Cortex of kidney (tissue), 1 donor: Measurements from ENCODE around the gene APOL1.
"Not testable (repeated sequence)": the region's sequence is repeated elsewhere in the genome, so short reads cannot be mapped to it uniquely, and the experiment has no call there.

Experiments used
- DNase-seq: peaks from one replicate; lab custom pipeline; 2025; lab: John Stamatoyannopoulos, UW

The APOL1 gene

GRCh38 chr22:36267058-36267457 lies 14.1 kb downstream of the APOL1 start:
- no peak for DNase-seq

- no peak for DNase-seq
These were observed 15.1 kb downstream of the APOL1 start for GRCh38 chr22:36267896-36268485.

GRCh38 chr22:36271231-36271630 lies 18.3 kb downstream of the APOL1 start:
- DNase-seq = not testable (repeated sequence)

DNA sequence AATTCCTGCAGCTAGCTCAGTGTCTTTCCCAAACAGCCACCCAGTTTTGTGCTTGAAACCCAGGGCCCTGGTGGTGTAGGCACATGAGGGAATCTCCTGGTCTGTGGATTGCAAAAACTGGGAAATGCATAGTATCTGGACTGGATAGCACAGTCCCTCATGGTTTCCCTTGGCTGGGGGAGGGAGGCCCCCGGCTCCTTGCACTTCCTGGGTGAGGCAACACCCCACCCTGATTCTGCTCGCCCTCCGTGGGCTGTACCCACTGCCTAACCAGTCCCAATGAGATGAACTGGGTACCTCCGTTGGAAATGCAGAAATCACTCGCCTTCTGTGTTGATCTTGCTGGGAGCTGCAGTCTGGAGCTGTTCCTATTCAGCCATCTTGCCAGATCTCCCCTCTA lies 19.0 kb downstream of the APOL1 start:
- DNase-seq = not testable (repeated sequence)

DNA sequence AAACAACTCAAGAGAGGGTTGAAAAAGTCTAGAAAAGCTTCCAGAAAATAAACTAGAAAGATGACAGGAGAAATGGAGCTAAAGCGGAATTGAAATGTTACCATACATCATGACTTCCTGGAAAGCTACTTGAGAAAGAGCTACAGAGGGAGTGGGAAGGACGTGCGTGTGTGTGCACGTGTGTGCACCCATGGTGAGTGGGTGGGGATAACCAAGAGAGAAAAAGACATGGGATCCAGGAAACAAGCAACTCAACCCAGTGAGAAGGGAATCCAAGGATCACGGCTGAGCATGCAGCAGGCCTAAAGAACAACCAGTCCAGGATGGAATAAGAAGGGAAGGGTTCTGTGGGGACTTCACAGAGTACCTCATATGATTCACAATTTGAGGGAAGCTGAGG lies 21.6 kb downstream of the APOL1 start:
- DNase-seq = no peak

DNA sequence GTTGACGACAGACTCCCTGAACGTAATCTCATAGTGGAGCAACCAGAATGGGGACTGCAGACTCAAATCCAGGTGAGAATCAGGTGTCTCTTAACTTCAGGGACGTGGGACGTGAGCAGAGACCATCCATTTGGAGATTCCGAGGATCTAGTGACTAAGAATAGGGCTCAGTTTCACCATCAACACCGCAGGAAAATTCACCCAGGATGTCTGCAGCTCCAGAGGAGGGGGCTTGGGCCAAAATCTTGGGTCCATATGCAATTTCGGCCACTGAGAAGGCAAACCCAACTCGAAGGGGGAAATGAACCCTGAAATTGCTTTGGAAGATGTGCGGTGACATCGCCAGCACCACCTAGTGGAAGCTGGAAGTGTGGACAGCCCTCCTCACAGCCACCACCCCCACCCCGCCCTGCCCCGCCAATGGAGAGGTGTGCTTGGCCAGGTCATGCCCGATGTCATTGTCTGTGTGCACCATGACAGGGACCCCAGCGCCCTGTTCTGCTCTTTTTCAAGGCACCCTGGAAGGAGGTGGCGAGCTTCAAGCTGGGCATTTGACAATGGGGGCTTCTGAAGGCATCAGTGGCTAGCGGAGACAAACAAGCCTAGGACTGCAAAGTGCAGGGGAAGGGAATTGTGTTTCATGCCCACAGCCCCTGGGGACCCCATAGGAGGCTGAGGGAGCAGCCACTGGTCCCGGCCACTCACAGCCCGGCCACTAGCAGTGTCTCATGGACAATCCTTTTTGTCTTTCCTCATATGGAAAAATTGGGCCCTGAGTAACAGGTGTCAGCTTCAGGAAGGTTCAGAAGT lies 24.8 kb downstream of the APOL1 start:
- no peak for DNase-seq

- no peak for DNase-seq
These were observed 26.3 kb downstream of the APOL1 start for GRCh38 chr22:36279219-36279666.

DNA sequence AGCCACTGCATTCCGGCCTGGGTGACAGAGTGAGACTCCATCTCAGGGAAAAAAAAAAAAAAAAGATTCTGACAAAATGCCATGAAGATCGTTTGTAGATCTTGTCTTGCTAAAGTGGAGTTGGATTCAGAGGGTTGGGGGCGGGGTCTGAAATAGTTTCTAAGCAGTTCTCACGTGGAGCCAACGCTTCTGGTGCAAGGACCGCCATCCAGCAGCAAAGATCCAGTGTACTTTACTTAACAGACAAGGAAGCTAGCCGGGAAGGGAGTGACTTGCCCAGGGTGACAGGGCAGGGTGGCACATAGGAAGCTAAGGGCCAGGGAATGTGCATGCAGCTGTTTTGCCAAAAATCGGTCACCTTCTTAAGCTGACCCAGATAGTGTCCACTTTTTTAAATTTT lies 27.4 kb downstream of the APOL1 start:
- no peak for DNase-seq

DNA sequence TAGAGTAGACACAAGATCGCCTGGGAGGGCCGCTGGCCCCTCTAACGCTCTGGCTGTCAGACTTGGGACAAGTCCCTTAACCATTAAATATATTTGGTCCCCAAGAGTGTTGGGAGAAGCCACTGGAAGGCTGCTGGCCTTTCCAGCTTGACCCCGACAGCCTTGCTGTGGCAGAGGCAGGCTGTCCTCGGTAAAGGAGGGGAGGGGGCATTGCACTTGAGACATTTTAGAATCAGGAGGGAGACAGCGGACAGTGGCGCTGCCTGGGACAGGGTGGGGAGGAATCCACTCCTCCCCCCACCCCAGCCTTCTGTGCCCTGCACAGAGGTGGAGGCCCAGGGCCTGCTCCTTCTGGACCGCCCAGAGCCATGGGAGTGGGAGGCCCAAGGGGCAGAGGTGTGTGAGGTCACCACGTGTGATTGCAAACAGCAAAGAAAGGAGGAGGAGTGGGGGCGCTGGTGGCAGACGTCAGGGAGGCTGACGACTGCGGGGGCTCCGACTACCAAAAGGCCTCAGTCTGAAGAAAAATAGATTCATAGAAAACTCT lies 28.9 kb downstream of the APOL1 start:
- no peak for DNase-seq

GRCh38 chr22:36282328-36282831 lies 29.4 kb downstream of the APOL1 start:
- no peak for DNase-seq

- DNase-seq = no peak
These were observed 31.2 kb downstream of the APOL1 start for GRCh38 chr22:36284171-36284571.

- no peak for DNase-seq
These were observed 32.1 kb downstream of the APOL1 start for GRCh38 chr22:36285017-36285416.

DNA sequence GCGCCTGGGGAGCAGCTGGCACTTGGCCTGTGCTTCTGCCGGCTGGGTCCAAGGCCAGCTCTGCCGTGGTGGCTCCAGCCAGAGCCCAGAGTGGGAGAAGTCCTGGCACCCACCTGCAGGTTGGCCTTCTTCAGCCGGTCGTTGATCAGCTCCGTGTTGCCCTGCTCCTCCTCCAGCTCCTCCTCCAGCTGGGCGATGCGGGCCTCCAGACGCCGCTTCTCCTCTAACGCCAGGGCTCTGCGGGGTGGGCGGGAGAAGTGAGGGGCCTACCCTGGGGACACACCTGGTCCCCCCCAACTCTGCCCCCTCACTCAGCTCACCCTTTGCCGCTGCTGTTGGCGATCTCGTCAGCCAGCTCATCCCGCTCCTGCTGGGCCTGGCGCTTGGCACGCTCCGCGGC lies 32.6 kb downstream of the APOL1 start:
- DNase-seq = no peak

GRCh38 chr22:36286096-36286957 lies 33.4 kb downstream of the APOL1 start:
- DNase-seq = no peak

GRCh38 chr22:36287881-36288515 lies 35.1 kb downstream of the APOL1 start:
- DNase-seq = no peak

DNA sequence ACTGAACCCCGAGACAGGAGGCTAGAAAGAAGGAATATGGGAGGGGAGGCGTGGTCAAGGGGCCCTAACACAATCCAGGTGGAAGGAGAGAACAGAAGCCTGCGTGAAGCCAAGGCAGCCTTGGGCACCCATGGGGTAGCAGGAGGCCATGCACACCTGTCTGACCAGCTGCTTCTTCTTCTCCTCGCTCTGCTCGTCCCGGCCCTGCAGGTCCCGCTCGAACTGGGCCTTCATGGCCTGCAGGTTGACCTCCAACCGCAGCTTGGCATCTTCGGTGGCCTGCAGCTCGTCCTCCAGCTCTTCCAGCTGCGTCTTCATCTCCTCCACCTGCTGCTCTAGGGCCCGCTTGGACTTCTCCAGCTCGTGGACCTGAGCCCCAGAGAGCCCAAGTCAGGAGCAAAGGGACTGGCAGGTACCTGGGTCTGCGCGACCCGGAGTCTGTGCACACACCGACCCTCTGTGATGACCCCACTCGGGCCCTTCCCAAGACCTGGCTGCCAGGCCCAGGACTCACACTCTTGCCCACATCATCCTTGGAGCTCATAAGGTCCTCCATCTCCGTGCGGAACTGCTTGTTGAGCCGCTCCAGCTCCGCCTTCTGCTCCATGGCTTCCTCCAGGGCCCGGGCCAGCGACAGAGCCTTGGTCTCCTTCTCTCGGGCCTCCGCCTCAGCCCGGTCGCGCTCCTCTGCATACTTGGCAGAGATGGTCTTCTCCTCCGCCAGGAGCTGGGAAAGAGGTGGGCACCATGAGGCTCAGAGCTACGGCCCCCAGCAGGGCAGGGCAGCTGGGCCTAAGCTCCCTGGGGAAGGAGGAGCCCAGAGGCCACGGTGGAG lies 35.9 kb downstream of the APOL1 start:
- no peak for DNase-seq

- DNase-seq = no peak
These were observed 36.5 kb downstream of the APOL1 start for GRCh38 chr22:36289406-36289870.

- DNase-seq = not testable (repeated sequence)
These were observed 37.0 kb downstream of the APOL1 start for GRCh38 chr22:36289948-36290371.

- not testable (repeated sequence) for DNase-seq
These were observed 37.6 kb downstream of the APOL1 start for GRCh38 chr22:36290391-36291075.
